Spleen (tissue), 7 donors: ENCODE results near the gene LKAAEAR1.
"Not testable (repeated sequence)": the region's sequence is repeated elsewhere in the genome, so short reads cannot be mapped to it uniquely, and the experiment has no call there.

Experiments used
- POLR2A ChIP-seq, 3 donors: fragments of 450-650 bp; IDR thresholded peaks; one replicate each; pipeline ENCODE4 v1.5.1; 2017; ENCODE audit warnings: antibody characterized with exemption in 3 of 3, mild to moderate bottlenecking in 1 of 3
- TF ChIP-seq, protein P1 (sequence below), 11 experiments: fragments of 200-600 bp in 7 of 11; fragments of 450-650 bp in 4 of 11; sonication (generic) in 4 of 11; IDR thresholded peaks in 8 of 11; conservative IDR thresholded peaks in 3 of 11; 1 replicate in 7 of 11; 2 replicates in 4 of 11; pipeline versions ENCODE4 v1.4.0 to v1.8.0; 2016 to 2021; ENCODE audit warnings: antibody characterized with exemption in 11 of 11, inconsistent platforms in 4 of 11, mild to moderate bottlenecking in 1 of 11
- donor health status: DM: no; HTN: no; CAD: no; lungs with moderate emphysema.
- donor health status: DM: no; HTN: no; CAD: no.
- donor health status: DM: no; HTN: no; CAD: no.

DNA sequence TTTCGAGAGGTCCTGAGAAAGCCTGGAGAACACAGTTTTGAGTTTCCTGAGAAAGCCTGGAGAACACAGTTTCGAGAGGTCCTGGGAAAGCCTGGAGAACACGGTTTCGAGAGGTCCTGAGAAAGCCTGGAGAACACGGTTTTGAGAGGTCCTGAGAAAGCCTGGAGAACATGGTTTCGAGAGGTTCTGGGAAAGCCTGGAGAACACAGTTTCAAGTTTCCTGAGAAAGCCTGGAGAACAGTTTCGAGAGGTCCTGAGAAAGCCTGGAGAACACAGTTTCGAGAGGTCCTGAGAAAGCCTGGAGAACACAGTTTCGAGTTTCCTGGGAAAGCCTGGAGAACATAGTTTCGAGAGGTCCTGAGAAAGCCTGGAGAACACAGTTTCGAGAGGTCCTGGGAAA, 39.3 kb upstream of the LKAAEAR1 start:
- TF ChIP-seq POLR2A (IDR thresholded peaks at IDR 0.05) = not testable (repeated sequence)
- TF ChIP-seq, protein P1, sequence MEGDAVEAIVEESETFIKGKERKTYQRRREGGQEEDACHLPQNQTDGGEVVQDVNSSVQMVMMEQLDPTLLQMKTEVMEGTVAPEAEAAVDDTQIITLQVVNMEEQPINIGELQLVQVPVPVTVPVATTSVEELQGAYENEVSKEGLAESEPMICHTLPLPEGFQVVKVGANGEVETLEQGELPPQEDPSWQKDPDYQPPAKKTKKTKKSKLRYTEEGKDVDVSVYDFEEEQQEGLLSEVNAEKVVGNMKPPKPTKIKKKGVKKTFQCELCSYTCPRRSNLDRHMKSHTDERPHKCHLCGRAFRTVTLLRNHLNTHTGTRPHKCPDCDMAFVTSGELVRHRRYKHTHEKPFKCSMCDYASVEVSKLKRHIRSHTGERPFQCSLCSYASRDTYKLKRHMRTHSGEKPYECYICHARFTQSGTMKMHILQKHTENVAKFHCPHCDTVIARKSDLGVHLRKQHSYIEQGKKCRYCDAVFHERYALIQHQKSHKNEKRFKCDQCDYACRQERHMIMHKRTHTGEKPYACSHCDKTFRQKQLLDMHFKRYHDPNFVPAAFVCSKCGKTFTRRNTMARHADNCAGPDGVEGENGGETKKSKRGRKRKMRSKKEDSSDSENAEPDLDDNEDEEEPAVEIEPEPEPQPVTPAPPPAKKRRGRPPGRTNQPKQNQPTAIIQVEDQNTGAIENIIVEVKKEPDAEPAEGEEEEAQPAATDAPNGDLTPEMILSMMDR (IDR thresholded peaks at IDR 0.05 in 8 of 11, conservative IDR thresholded peaks at IDR 0.05 in 3 of 11) = not testable (repeated sequence)
